GM18499 (cell line): ENCODE data around the gene PRRC1.

ENCODE experiments used
- ATAC-seq: cut with Tn5 transposase; IDR thresholded peaks from one replicate; pipeline ENCODE4 v1.9.1; 2021; ENCODE audit warnings: moderate number of reproducible peaks; ENCODE audit not compliant: insufficient read depth, unreplicated experiment

PRRC1 gene

DNA sequence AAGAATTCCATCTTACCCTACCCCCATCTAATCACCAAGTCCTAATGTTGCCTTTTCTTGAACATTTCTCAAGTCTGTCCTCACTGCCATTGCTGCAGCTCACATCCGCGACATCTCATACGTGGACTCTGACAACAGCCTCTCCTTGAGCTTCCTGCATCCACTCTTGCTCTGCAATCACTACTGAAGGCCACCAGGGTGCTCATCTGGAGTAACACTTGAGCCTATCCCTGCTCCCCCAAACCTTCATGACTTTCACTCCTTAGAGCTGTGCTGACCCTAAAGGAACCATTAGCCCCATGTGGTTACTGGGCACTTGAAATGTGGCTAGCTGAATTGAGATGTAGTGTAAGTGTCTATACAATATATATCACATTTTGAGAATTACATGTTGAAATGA is 85.0 kb downstream of the PRRC1 start:
- ATAC-seq = no peak

DNA sequence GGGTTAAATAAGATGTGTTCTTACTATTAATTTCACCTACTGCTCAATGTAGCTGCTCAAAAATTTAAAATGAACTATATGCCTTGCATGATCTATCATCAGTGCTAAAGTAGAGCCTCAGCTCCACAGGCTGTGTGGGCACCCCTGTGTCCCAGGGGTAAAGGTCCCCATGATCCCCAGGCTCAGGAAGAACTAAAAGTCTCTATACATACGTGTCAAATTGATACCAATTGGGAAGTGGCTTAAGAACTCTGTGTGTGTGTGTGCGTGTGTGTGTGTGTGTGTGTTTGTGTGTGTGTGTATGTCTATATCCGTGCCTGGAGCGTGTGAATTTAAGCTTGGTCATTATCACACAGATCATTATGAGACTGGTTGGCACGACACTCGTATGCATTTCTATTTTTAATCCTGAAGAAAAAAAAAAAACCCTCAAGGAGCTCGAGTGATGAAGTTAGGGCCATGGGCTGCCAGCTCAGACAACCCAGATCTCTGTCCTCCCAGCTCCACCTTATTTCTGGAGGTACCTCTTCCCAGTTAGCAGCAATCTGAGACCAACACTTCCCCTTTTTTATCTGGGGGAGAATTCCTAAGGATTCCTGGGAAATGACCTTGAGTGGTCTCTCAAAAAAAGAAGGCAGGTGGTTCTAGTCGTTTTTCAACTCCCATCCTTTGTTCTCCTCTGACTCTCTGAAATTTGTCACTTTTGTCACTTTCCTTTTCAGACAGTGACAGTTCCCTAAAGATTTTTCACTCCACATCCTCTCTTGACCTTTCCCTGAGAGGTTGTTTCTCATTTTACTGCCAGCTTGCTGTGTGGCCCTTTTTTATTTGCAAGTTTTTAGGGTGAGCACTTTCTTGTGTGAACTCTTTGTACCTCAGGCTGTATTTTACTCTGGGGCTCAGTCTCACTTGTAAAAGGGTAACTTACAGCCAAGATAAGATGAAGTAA is 85.7 kb downstream of the PRRC1 start:
- no peak for ATAC-seq
